ENCODE measurements around the gene HNRNPAB.

Gene HNRNPAB

DNA sequence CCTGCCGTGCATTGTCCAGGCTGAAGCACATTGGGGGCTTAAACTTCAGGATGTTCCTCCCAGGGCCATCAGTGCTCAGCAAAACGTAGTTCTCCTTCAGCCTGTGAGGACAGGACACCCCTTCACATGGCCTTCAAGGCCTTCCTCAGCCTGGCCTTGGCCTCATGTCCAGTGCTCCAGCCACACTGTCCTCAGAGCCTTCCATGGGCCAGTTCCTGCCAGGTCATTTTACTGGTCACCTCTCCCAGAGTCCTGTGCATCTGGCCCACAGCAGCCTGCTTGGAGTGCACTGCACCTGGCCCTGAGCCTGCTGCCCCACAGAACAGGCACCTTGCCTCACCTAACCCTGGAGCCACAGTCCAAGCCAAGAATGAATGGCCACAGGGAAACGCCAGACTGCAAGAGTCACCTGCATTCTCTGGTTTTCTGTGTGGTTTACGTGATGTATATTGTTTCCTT, 8.7 kb downstream of the HNRNPAB start:
- Mint-ChIP-seq H3K9me3 (no peaks in the 10 kb centered on the region), H3K27ac (peak overlapping the region; percentile 94), H3K36me3 (ENCODE audit: low read depth) (peaks cover 97% of the 10 kb centered on the region)

DNA sequence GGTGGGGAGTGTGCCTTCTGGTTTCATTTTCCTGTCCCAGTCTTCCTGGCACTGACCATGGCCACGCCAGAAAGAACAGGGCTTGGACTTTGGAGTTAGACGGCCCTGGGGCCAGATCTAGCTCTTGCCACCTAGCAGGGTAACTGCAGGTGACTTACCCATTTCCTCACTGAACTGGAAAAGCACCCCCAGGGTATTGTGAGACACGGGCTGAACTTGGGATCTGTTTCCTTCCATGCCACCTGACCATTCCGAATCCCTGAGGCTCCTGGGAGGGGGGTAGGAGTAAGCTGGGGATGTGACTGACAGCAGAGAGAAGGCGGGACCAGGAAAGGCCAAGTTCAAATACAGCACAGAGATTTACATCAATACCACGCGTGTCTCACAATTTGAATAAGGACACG, 9.4 kb downstream of the HNRNPAB start:
- Mint-ChIP-seq H3K4me1 (ENCODE audit: low read depth) (peaks cover 25% of the 10 kb centered on the region), H3K9me3 (no peaks in the 10 kb centered on the region), H3K36me3 (ENCODE audit: low read depth) (peaks cover 97% of the 10 kb centered on the region), H3K27me3 (no peaks in the 10 kb centered on the region), H3K27ac (peak overlapping the region; percentile 94), H3K4me3 (peak overlapping the region; percentile 2)
- no peak for DNase-seq

More for the DNA sequence above, 8.7 kb downstream of the HNRNPAB start:
- Mint-ChIP-seq H3K4me1 (ENCODE audit: low read depth) (peaks cover 27% of the 10 kb centered on the region), H3K27me3 (no peaks in the 10 kb centered on the region), H3K4me3 (peak overlapping the region; percentile 18)
- DNase-seq: no peak

DNA sequence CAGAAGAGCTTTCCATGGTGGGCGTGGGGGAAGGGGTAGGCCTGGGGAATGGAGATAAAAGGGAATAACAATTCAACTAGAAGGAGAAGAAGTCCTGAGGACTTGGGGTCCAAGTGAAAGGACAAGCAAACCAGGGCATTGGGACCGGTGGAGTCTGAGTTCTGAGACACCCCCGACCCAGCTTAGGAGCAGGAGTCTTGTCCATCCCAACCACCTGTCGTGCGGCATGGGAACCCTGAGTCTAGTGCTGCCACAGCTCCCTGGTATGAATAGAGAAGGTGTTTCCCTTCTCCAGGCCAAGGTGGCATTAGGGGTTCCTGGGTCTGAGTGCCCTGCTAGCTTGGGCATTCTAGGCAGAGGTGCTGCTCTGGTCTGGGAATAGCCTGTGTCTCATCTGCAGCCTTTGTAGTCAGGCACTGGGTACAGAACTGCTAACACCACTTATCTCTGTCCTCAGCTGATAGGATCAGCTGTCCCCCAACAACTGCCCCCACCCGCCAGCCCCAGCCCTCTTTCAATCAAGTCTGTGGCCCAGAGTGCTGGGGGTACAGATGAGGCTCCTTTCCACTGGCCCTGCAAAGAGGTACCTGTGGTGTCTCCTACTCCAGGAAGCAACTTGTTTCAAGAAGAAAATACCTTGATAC, 9.9 kb downstream of the HNRNPAB start:
- DNase-seq: no peak
- Mint-ChIP-seq H3K4me3 (peak overlapping the region; percentile 24), H3K36me3 (ENCODE audit: low read depth) (peaks cover 96% of the 10 kb centered on the region), H3K4me1 (ENCODE audit: low read depth) (peaks cover 20% of the 10 kb centered on the region), H3K27me3 (no peaks in the 10 kb centered on the region), H3K9me3 (no peaks in the 10 kb centered on the region), H3K27ac (peak overlapping the region; percentile 94)

DNA sequence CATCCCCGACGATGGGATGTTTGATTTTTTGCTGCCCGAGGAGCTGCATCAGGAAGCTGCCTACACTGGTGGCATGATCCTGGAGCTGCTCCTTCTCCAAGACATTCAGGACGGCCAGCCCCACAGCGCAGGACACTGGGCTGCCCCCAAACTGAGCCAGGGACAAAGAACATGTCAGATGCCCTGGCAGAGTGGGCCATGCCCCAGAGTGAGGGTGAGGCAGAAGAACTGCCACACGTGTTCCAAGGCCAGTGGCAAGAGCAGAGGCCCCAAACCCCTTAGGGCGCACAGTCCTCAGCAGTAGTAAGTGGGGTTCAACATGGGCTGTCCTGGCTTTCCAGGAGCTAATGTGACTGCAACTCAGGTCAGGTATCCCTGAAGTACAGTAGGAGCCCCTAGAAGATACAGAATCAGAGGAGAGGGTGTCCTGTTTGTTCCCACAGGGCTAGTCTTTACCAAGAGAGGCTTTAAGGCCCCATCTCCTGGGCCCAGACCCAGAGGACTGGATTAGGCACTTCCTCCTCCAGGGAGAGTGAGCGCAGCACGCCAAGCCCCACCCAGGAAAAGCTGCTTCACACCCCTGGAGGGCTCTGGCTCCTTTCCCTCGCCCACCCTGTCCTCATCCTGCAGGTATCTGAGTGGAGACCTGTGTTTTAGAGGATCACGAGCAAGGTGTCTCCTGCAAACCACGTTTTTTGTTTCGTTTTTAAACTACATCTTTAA, 11.1 kb downstream of the HNRNPAB start:
- Mint-ChIP-seq H3K36me3 (ENCODE audit: low read depth) (peaks cover 96% of the 10 kb centered on the region), H3K9me3 (no peaks in the 10 kb centered on the region), H3K4me1 (ENCODE audit: low read depth) (peaks cover 14% of the 10 kb centered on the region), H3K4me3 (peak overlapping the region; percentile 24), H3K27ac (peak overlapping the region; percentile 94), H3K27me3 (no peaks in the 10 kb centered on the region)
- DNase-seq: no peak

DNA sequence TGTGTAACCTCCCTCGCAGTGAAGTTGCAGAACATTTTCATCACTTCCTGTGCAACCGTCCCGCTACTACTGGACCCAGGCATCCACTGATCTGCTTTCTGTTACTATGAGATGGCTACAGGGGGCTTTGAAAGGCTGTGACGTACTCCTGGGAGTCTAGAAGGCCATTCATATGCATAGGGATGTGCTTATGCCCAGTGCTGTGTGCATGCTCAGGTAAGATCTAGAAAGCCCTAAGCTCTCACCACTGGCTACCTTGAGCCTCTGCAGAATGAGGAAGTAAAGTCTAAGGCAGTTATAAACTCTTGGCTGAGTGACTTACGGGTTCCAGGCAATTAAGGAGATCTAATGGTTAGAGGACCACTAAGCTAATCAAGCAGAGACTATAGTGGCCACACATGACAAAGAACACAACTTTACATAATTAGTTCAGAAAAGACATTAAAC, 11.8 kb downstream of the HNRNPAB start:
- peaks cover 96% of the 10 kb centered on the region for H3K36me3 Mint-ChIP-seq (ENCODE audit: low read depth)
- H3K4me1 Mint-ChIP-seq (ENCODE audit: low read depth): peaks cover 16% of the 10 kb centered on the region
- H3K27ac Mint-ChIP-seq: peak overlapping the region; percentile 94
- no peak overlapping the region for H3K4me3 Mint-ChIP-seq
- no peaks in the 10 kb centered on the region for H3K9me3 Mint-ChIP-seq
- H3K27me3 Mint-ChIP-seq: no peaks in the 10 kb centered on the region
- no peak for DNase-seq

DNA sequence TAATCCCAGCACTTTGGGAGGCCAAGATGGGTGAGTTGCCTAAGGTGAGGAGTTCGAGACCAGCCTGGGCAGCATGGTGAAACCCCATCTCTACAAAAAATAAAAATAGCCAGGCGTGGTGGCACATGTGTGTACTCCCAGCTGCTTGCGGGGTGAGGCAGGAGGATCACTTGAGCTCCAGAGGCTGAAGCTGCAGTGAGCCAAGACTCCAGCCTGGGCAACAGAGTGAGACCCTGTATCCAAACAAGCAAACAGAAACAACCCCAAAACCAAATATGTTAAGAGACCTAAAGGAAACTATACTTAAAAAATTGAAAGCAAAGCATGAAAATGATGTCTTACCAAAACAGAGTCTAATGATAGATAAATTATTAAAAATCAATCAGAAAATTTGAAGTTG, 12.4 kb downstream of the HNRNPAB start:
- Mint-ChIP-seq H3K36me3 (ENCODE audit: low read depth) (peaks cover 96% of the 10 kb centered on the region), H3K27ac (peak overlapping the region; percentile 94), H3K27me3 (no peaks in the 10 kb centered on the region), H3K4me1 (ENCODE audit: low read depth) (peaks cover 23% of the 10 kb centered on the region), H3K4me3 (no peak overlapping the region), H3K9me3 (no peaks in the 10 kb centered on the region)
- no peak for DNase-seq

DNA sequence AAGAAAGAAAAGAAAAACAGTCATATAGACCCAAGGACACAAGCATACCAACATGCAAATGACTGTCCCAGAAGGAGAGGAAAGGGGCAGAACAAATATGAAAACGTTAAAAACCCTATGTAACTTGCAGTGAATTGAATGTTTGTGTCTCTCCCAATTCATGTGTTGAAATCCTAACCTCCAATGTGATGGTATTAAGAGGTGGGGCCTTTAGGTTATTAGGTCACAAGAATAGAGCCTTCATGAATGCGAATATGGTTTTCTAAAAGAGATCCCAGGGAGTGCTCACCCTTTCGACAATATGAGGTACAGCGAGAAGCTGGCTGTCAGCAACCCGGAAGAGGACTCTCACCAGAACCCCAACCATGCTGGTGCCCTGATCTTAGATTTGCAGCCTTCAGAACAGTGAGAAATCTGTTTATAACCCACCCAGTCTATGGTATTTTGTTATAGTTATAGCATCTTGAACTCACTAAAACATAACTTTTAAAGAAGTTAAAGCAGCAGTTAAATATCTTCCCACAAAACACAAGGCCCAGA, 14.0 kb downstream of the HNRNPAB start:
- Mint-ChIP-seq H3K27me3 (no peaks in the 10 kb centered on the region), H3K4me3 (no peak overlapping the region), H3K4me1 (ENCODE audit: low read depth) (peaks cover 27% of the 10 kb centered on the region), H3K27ac (peak overlapping the region; percentile 32), H3K9me3 (no peaks in the 10 kb centered on the region), H3K36me3 (ENCODE audit: low read depth) (peaks cover 96% of the 10 kb centered on the region)
- no peak for DNase-seq

DNA sequence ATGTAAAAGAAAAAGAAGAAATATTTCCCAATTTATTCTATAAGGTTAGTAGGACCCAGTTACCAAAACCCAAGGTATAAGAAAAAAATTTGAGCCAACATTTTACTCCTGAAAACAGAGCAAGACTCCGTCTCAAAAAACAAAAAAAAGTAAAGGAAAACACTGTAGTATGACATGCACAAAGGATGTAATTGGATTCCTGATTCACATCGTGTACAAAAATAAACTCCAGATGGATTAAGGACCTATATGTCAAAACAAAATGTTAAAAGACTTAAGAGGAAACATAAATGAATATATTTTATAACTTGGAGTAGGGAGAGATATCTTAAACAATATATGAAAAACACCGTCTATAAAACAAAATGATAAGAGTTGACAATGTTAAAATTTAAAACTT, 14.5 kb downstream of the HNRNPAB start:
- DNase-seq: no peak
- Mint-ChIP-seq H3K4me3 (no peak overlapping the region), H3K27ac (no peak overlapping the region), H3K9me3 (no peaks in the 10 kb centered on the region), H3K27me3 (no peaks in the 10 kb centered on the region), H3K36me3 (ENCODE audit: low read depth) (peaks cover 96% of the 10 kb centered on the region), H3K4me1 (ENCODE audit: low read depth) (peaks cover 23% of the 10 kb centered on the region)

DNA sequence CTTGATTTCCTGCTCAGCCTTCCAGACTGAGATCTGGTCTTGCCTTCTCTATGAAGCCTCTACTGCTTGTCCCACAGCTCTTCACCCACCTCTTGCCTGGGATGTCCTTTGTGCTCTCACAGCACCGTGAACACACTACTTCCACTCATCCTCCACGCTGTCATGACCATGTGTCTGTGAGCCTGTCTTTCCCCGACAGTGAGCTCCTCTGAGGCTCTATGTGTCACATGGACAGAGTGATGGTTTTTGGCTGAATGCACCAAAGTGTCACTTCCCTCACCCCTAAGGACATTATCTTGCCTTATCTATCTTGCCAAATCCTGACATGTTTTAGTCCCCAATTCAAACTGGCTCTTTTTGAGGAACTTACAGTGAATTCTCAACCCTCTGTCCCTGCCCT, 16.9 kb downstream of the HNRNPAB start:
- no peak overlapping the region for H3K4me3 Mint-ChIP-seq
- H3K36me3 Mint-ChIP-seq (ENCODE audit: low read depth): peaks cover 94% of the 10 kb centered on the region
- H3K27me3 Mint-ChIP-seq: no peaks in the 10 kb centered on the region
- H3K4me1 Mint-ChIP-seq (ENCODE audit: low read depth): peaks cover 21% of the 10 kb centered on the region
- no peaks in the 10 kb centered on the region for H3K9me3 Mint-ChIP-seq
- DNase-seq: no peak
- H3K27ac Mint-ChIP-seq: peak overlapping the region; percentile 80

DNA sequence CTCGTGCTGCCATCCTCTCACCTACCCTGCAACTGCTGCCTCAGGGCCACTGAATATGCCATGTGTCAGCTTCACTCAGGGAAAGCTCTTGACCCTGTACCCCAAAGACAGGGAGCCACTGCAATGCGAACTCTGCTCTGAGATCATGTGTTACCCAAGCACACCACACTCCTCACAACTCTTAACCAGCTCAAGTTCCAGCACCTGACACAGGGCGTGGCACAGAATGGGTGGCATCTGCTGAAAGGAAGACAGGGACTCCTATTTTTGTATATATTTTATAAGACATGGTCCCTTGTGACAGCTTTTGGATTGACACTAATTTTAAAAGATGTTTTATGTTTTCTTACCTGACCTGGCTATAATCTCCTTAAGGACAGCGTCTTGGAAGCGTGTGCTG, 17.5 kb downstream of the HNRNPAB start:
- no peak for DNase-seq
- H3K9me3 Mint-ChIP-seq: no peaks in the 10 kb centered on the region
- H3K27me3 Mint-ChIP-seq: no peaks in the 10 kb centered on the region
- H3K4me3 Mint-ChIP-seq: no peak overlapping the region
- H3K27ac Mint-ChIP-seq: peak overlapping the region; percentile 80
- H3K36me3 Mint-ChIP-seq (ENCODE audit: low read depth): peaks cover 94% of the 10 kb centered on the region
- H3K4me1 Mint-ChIP-seq (ENCODE audit: low read depth): peaks cover 20% of the 10 kb centered on the region

DNA sequence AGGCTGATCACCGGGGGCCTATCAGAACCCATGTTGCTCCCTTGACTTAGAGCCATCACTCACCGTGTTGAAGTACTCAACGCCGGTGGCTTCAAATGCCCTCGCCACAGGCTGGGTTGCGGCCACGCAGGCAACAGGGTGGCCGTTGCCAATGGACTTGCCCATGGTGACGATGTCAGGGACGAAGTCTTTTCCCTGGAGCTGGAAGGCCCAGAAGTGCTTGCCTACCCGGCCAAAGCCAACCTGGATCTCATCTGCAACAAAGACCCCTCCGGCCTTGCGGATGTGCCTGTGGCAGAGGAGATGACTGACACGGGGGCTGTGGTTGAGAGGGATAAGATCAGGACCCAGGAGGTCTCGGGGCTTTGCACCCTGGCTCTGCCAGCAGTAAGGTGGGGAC, 18.0 kb downstream of the HNRNPAB start:
- H3K9me3 Mint-ChIP-seq: no peaks in the 10 kb centered on the region
- no peak for DNase-seq
- H3K27me3 Mint-ChIP-seq: no peaks in the 10 kb centered on the region
- H3K36me3 Mint-ChIP-seq (ENCODE audit: low read depth): peaks cover 94% of the 10 kb centered on the region
- peaks cover 24% of the 10 kb centered on the region for H3K4me1 Mint-ChIP-seq (ENCODE audit: low read depth)
- H3K27ac Mint-ChIP-seq: peak overlapping the region; percentile 80
- no peak overlapping the region for H3K4me3 Mint-ChIP-seq

DNA sequence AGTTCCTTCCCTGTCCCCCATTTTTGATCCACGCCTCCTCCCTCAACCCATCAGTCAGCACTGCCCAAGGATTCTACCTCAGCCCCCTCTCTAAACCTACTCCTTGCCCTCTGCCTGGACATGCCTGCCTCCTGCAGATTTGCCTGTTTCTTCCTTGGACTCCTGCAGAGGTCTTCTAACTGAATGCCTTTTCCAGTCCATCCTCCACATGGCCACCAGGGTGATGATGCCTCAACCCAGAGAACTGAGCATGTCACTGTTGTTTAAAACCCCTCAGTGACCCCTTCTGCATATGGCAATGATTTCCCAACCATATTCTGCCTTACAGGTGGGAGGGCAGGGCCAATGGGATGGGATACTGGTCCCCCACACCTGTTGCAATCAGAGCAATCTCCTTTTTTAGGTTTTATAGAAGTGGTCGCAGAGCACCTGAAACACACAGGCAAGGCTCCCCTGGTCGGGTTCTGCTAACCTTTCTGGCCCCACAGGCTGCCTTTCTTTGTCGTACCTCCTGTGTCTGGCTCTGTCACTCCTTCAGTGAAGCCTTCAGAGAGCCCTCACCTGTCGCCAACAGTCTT, 19.0 kb downstream of the HNRNPAB start:
- no peaks in the 10 kb centered on the region for H3K27me3 Mint-ChIP-seq
- no peak for DNase-seq
- H3K9me3 Mint-ChIP-seq: no peaks in the 10 kb centered on the region
- peaks cover 98% of the 10 kb centered on the region for H3K36me3 Mint-ChIP-seq (ENCODE audit: low read depth)
- peak overlapping the region; percentile 61 for H3K27ac Mint-ChIP-seq
- H3K4me3 Mint-ChIP-seq: no peak overlapping the region
- peaks cover 33% of the 10 kb centered on the region for H3K4me1 Mint-ChIP-seq (ENCODE audit: low read depth)

DNA sequence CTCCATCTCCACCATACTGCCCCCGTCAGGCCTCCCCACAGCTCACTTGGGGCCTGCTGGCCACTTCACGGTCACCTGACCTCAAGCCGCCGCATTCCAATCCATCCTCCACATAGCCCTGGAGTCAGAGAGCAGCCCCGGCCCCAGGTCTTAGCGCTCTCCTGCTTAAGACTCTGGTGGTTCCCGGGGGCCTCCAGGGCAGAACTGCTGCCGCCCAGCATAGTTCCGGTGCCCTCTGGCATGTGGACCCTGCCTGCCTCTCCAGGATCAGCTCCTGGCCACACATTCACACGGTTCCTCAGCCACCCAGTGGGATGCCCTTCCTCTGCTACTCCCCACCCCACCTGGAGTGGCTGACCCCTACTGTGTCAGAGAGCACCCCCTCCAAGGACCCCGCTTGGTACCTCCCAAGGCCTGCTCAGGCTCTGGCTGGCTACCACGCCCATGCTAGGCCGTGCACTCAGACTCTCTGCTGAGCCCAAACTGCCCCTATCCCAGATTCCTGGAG, 19.5 kb downstream of the HNRNPAB start:
- H3K9me3 Mint-ChIP-seq: no peaks in the 10 kb centered on the region
- peaks cover 98% of the 10 kb centered on the region for H3K36me3 Mint-ChIP-seq (ENCODE audit: low read depth)
- DNase-seq: no peak
- no peak overlapping the region for H3K4me3 Mint-ChIP-seq
- peaks cover 39% of the 10 kb centered on the region for H3K4me1 Mint-ChIP-seq (ENCODE audit: low read depth)
- H3K27ac Mint-ChIP-seq: peak overlapping the region; percentile 61
- no peaks in the 10 kb centered on the region for H3K27me3 Mint-ChIP-seq

DNA sequence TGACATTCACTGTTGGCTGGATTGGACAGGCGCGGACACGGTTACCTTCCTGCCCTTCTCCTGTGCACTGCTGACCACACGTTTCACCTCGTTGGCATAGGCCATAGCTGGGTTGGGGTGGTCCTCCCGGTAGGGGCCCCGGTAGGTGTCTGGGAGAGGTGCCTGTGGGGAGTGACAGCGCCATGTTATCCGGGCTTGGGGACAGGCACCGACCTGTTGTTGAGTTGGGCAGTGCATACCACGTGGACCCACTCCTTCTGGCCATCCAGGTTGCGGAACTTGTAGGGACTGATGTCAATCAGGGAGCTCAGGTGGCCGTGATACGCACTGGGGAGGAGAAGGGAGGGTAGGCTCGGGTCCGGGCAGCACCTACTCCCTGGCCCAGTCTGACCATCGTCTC, 20.1 kb downstream of the HNRNPAB start:
- peak overlapping the region; percentile 18 for H3K27ac Mint-ChIP-seq
- no peaks in the 10 kb centered on the region for H3K27me3 Mint-ChIP-seq
- H3K9me3 Mint-ChIP-seq: no peaks in the 10 kb centered on the region
- H3K4me1 Mint-ChIP-seq (ENCODE audit: low read depth): peaks cover 42% of the 10 kb centered on the region
- H3K4me3 Mint-ChIP-seq: no peak overlapping the region
- H3K36me3 Mint-ChIP-seq (ENCODE audit: low read depth): peaks cover 99% of the 10 kb centered on the region
- no peak for DNase-seq

Measured in activated T-cell treated with anti-CD3 and anti-CD28 coated beads, Interleukin-2, amount 50 U/mL, for 24 hours (primary cell).